Measurements from ENCODE around the gene ELOVL5.

DNA sequence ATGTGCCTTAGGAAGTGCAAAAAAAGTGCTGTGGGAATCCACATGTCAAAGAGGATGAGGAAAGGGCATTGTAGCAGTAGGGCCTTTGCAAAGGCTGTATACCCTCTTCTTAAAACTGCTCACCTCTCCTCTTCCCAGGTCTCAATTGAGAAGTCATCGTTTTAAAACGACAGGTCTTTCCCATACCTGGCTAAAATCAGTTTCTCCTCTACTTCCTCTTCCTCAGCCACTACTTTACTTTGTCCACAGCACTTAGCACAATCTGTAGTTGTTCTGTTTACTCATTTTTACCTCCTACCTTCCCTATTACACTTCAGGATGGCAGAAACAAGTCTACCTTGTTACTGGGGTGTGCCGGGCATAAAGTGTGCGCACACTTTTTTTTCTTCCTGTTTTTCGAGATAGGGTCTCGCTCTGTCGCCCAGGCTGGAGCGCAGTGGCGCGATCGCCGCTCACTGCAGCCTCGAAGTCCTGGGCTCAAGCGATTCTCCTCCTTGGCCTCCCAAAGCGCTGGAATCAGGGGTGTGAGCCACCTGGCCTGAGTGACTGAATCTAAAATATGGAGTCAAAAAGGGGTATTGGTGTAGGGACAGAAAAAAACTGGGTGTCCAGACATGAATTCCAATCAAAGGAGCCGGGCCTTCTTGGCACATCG is 9.8 kb upstream of the ELOVL5 start:
- TF ChIP-seq, protein P1, sequence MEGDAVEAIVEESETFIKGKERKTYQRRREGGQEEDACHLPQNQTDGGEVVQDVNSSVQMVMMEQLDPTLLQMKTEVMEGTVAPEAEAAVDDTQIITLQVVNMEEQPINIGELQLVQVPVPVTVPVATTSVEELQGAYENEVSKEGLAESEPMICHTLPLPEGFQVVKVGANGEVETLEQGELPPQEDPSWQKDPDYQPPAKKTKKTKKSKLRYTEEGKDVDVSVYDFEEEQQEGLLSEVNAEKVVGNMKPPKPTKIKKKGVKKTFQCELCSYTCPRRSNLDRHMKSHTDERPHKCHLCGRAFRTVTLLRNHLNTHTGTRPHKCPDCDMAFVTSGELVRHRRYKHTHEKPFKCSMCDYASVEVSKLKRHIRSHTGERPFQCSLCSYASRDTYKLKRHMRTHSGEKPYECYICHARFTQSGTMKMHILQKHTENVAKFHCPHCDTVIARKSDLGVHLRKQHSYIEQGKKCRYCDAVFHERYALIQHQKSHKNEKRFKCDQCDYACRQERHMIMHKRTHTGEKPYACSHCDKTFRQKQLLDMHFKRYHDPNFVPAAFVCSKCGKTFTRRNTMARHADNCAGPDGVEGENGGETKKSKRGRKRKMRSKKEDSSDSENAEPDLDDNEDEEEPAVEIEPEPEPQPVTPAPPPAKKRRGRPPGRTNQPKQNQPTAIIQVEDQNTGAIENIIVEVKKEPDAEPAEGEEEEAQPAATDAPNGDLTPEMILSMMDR (IDR thresholded peaks at IDR 0.05; ENCODE audit: low read length), result no peak
- TF ChIP-seq EZH2 (optimal IDR thresholded peaks at IDR 0.05; ENCODE audit: low read depth, low read length) (no peak), EZH2phosphoT487 (IDR thresholded peaks at IDR 0.05; ENCODE audit: low read length) (no peak)

Measured in MM.1S (cell line).